Ammon's horn (tissue), 1 donor: Measurements from ENCODE around the gene DPEP1.
"Not testable (repeated sequence)": the region's sequence is repeated elsewhere in the genome, so short reads cannot be mapped to it uniquely, and the experiment has no call there.

Experiments used
- DNase-seq: peaks from one replicate; pipeline ENCODE4 v3.0.0-alpha.2; 2016; ENCODE audit warnings: low spot score

DPEP1 gene

DNA sequence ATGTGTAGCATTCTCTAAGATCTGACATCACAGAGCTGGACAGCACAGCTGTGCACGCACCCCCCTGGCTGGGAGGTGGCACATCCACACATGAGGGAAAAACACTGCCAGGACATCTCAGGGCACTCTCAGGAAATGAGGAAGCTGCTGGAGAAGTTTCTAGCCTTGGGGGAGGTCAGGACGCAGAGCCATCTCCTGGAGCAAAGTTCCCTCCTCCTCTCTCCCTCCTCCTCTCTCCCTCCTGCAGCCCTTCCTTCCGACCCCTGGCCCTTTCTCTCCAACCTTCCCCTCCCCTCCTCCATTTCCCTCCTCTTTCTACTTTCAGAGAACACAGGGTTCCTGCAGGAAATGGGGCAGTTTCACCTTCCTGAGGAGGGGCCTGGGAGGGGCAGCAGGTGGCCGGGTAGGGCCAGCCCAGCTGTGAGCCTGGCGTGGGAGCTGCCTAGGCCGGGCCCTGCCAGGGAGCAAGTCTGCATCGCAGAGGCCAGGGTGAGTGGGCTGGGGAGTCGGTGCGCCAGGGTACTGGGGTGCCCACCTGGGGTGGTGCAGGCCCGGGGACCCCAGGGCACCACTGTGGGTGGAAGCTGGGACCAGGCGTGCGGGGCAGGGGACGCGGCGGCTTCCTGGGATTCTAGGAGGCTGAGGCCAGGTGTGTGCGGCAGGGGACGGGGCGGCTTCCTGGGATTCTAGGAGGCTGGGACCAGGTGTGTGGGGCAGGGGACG is at the start of gene DPEP1:
Gene DPEP1, plus strand, starts transcription at position 412 of the 723 bp plus-strand sequence. CDS start 16,769 bp downstream, outside the sequence.
- no peak for DNase-seq

DNA sequence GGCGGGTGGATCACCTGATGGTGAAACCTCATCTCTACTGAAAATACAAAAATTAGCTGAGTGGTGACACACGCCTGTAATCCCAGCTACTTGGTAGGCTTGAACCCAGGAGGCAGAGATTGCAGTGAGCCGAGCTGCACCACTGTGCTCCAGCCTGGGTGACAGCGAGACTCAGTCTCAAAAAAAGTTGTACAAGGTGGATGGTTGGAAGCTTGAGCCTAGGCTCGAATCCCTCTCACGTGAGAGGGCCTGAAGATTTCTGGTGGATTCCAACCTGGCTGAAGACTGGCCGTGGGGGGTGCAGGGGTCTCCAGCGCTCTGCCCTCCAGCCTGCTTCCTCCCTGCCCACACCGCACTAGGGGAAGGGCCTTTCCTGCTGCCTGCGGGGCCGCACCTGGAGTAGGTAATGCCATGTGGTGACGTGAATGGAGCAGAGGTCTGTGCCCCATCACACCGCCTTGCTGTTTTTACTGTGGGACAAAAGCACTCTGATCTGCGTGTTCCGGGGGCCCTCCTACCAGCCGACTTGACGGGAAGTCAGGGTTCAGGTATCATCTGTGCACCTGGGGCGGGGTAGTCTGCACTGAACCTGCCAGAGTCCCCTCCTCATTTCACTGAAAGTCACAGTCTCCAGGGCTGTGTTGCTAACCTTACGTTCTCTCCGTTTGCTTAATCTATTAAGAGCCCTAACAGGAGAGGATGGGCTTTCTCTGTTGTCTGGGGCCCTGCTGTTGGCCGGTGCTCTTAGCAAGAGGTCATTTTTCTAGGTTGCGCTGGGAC is 48.8 kb upstream of the DPEP1 start:
- DNase-seq, result no peak

DNA sequence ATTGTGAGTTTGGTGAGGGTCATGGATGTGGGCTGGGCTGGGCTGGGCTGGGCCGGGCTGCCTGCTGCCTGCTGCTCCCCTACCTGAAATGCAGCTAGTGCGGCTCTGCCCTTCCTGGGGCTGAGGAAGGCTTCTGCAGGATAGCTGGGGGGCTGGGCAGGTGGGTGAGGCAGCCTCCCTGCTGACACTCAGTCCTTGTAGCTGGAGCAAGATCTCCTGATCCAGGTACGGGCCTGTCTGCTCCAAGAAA is 48.3 kb upstream of the DPEP1 start:
- DNase-seq, result no peak

DNA sequence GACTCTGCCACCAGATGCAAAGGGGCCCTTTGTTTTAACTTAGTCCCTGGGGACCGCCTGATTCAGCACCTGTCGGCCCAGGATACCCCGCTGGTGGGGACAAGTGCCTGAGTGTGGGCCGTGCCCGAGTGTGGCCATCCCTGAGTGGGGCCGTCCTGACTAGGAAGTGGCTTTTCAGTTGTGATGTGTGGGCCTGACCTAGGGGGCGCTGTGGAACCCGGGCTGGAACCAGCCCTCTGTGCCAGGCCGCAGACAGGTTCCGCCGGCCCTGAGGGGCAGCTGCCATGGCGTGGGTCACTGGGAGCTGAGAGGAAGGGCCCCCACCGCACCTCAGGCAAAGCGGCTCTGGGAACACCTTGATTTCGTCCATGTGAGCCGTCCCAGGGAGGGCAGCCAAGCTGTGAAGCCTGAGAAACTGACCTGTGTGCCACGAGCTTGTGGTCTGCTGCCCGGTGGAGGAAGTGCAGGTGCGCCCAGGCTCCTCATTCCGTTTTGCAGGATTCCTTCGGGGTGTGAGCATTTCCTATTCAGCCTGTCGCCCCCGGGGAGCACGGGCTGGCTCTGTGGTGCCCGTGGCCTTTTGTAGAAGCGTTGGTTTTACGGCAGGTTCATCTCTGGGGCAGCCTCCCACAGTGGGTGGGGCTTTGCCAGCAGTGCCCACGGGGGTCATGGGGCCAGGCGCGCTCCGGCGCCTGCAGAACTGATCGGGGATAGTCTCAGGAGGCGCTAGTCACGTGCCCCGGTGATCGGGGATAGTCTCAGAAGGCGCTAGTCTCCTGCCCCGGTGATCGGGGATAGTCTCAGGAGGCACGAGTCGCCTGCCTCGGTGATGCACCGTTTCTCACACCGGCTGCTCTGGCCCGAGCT is 47.7 kb upstream of the DPEP1 start:
- DNase-seq, result no peak

DNA sequence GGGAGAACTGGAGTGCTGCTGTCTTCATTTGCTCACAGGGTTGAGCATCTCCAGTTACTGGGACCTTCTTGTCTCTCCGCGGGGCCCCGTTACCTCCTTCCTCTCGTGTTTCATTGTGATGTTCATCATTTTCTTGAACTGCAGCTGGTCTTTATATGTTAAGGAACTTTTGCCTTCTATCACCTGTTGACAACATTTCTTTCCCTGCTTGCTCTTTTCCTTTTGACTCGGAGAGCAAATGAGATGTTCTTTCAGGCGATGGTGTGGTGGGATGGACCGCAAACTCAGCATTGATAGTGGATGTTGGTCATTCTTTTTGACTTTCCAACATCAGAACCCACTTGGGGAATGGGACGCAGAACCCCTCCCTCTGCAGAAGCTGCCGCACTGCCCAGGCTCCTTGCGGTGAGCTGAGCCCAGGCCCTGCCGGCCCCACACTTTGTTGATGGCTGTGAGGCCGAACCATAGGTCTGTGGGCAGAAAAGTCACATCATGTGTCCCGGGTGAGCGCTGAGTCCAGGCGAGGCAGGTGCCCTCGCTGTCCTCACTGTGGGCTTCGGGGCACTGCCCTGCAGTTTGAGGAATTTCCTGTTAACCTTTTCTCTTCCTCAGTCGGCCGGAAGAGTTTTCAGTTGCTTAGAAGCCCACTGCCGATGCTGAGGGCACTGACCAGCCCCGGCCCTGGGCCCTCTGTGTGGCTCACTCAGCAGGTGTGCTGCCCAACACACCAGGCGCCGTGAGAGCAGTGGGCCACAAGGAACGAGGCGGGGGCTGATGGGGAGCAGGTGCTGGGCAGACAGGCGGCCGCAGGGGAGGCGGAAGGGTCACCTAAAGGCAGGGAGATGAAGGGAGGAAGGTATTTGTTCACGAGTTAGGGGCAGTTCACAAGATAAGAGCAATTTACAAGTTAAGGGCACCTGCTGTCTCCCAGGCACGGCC is 45.5 kb upstream of the DPEP1 start:
- DNase-seq, result no peak

DNA sequence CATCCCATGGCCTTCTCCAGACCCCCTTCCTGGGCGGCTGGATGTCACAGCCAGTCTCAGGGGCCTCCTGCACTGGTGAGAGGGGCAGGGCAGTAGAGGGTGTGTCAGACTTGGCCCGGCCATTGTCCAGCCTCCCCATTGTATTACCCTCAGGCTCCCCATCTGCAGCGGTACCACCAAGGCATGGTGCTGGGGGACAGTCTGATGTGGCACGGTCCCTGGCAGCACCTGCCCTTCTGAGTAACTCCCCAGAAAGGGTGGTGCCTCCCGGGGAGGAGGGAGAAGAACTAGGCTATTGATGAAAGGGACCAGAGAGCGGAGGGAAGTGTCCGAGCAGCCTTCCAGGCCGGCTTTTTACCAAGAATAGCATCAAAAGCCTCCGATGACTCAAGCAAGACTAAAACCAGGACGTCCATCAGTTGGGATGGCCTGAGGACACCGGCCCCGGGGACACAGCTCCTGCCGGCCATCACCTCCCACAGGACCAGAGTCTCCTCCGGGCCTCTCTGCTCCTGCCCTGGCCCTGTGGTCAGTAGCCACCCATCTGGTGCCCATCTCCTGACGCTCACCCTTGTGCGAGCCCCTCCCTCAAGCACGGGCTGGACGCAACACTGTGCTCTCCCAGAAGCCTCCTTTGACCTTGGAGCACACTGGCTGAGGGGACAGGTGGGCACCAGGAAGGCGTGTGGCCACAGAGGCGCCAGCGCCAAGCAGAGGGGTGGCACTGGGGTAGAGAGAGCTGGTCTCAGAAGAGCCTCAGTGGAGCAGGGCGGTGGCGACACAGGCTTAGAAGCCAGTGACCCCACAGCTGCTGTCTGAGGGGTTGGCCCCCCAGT is 43.7 kb upstream of the DPEP1 start:
- no peak for DNase-seq

DNA sequence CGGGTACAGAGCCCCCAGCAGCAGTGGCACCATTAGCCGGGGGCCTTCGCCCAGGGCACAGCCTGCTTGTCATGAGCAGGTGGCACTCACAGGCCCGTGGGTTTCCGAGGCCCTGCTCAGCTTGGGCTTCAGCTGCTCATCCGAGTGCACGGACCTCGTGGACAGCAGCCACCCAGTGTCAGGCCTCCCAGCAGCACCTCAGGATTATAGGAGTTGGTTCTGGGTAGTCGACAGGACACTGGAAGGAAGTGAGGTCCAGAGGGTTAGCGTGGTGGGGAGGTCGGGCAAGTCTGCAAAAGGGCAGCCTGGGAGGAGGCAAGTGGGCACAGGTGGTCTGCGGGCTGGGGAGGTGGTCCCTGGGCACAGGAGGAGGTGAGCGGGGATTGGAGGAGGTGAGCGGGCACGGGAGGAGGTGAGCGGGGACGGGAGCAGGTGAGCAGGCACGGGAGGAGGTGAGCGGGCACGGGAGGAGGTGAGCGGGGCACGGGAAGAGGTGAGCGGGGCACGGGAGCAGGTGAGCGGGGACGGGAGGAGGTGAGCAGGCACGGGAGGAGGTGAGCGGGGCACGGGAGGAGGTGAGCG is 43.0 kb upstream of the DPEP1 start:
- DNase-seq, result no peak

DNA sequence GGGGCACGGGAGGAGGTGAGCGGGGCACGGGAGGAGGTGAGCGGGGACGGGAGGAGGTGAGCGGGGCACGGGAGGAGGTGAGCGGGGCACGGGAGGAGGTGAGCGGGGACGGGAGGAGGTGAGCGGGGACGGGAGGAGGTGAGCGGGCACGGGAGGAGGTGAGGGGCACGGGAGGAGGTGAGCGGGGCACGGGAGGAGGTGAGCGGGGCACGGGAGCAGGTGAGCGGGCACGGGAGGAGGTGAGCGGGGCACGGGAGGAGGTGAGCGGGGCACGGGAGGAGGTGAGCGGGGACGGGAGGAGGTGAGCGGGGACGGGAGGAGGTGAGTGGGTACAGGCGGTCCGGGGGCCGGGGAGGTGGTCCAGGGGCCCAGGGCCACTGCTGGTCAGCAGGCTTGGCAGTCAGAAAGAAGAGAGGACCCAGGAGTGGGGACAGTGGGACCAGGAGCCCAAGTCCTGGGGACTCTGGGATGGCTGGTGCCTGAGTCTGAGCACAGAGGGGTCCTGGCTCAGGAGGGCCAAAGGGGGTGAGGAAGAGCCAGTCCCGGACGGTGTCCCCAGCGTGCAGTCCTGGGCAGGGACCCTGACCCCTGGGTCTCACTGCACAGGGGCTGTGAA is 42.4 kb upstream of the DPEP1 start:
- DNase-seq, result not testable (repeated sequence)

DNA sequence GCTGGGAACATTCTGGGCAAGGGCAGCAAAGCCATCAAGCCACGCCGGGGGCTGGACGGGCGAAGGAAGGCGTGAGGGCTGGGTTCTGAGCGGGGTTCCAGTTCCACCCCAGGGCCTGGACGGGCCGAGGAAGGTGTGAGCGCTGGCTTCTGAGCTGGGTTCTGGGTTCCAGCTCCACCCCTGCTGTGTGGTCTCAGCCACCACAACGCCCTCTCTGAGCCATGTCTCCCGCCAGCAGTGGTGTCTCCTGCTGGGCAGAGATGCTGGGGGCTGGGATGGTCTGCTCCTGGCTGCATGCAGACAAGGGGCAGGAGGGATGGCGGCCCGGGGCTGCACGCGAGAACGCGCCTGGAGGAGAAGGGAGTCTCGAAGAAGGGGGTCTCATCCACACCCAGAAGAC is 41.8 kb upstream of the DPEP1 start:
- no peak for DNase-seq

DNA sequence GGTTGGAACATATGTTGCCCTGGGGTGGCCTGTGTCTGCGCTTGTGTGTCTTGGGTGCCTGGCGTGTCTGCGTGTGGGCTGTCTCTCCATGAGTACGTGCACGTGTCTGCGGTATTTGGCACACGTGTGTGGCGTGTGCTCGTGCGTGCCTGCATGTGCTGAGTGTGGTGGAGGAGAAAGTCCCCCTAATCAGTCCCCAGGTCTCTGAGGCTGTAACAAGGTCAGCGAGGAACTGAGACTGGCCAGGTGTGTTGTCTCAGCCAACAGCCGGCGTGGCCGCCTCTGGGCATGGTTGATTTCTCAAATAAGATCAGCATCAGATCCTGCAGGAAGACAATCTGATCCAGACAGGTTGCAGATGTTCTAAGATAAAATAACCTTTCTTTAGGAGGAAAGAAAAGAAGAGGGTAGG is 41.4 kb upstream of the DPEP1 start:
- no peak for DNase-seq

DNA sequence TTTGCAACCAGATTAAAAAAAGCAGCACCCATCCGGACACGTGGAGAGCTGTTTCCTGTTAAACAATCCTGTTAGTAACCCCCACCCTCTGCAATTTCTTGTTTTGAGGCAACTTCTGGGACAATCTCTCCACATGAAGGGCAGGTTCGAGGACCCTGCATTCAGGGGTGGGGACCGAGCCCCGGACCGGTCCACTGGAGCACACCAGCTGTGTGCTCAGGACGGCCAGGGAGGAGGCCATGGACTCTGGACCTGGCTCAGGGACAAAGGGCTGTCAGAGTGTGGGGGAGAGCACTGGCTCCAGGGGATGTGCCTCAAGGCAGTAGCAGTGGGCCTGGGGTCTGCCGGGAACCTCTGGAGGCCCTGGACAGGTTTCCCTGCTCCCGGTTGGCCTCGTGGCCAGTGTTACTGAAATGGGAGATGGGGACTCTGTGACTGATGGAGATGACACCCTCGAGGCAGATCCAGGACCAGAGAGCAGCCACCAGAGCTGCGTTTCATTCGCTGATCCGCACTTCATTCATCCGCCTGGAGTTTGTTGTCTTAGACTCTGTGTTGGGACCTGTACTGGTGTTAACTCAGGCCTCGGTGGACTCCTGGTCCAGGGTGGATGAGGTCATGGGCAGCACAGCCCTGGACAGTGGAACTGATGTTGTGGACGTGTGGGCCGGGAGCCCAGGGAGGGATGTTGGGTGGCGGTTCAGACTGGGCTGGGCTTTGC is 40.8 kb upstream of the DPEP1 start:
- no peak for DNase-seq

DNA sequence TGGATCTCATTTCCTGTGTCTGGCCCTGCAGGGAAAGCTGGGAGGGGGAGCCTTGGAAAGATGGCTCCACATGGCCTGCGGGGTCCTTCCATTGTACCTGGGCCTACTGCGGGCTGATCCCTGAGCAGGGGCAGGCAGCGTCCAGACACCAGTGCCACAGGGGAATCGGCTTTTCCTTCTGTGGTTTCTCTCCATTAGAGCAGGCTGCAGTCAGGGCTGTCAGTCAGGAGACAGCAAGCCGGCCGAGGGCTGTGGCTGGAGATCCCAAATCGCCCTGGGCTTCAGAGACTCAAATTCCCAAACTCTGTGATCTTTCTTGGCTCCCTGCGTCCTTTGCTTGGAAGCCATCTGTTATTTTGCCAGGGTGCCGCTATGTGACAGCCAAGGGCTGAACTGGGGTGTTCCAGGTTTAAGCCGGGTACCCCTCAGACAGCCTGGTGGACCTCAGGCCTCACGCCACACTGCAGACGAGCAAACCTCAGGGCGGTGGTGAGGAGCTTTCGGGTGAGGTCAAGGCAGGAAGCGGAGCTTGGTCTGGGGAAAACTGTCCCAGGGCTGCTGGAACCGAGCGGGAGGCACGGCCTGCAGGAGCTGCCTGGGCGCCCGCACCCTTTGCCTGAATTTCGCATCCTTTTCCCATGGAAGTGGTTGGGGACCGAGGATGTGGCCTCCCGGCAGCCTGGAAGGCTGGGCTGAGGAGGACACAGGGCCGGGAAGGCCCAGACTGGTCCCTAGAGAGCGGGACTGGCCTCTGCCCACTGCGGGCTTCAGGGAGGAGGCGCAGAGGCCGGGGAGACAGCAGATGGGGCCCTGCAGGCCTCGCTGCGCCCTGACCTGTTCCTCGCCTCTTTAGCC is 39.4 kb upstream of the DPEP1 start:
- no peak for DNase-seq

DNA sequence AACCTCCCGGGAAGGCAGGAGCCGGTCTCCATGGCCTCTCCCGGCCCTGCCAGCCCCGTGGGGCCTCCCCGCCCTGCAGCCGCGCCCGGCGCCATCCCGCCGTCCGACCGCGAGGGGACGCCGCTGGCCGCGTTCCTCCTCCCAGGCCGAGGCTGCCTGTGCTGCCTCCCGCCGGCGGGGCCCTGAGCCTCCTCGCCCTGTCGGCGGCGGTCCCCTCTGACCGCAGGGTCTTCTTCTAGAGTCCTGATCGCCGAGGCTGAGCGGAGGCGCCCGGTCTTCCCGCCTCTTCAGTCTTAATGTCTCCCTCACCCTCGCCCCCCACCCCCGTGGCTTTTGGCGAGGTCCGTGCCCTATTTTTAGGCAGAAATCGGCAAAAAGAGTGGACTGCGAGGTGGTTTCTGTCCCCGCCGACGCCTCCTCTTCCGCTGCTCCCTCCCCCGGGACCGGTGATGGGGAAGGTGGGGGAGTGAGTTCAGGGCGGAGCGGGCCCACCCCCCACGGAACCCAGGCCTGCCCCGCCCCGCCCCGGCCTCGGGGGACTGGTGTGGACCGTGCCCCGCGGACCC is 38.7 kb upstream of the DPEP1 start:
- no peak for DNase-seq

DNA sequence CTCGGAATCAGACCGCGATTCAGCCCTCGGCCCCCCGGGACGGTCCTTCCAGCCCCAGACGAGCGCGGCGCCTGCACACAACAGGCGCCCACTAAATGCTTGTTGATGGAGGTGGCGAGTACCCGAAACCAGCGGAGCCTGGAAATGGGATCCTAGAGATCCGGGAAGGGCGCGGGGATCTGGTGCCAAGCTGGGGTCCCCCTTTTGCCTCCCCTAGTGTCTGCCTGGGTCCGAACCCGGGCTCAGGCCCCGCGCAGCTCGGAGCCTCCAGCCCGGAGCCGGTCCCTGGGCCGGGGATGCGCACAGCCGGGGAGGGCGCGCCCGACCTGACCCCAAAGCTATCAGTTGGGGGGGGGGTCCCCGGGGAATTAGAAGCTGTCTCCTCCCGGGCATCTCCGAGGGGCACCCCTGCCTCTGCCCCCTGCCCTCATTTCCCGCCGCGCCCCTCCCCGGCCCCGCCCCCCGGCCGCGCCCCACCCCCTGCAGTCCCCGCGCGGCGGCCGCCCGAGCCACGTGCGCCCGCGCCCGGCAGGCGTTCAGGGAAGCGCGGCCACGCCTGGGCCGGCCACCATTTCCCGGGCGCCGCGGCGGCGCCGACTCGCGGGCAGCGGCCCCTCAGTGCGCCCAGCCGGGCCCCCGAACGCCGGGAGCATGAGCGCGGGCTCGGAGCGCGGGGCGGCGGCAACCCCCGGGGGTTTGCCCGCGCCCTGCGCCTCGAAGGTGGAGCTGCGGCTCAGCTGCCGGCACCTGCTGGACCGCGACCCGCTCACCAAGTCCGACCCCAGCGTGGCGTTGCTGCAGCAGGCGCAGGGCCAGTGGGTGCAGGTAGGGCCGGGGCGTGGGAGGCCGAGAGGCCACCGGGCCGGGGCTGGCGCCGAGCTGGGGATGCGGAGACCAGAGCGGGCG is 37.9 kb upstream of the DPEP1 start, which contains the start of gene CPNE7:
Gene CPNE7, plus strand, starts transcription at position 512 of the 906 bp plus-strand sequence. Its CDS starts 140 bp downstream, at position 652.
- DNase-seq, result no peak

DNA sequence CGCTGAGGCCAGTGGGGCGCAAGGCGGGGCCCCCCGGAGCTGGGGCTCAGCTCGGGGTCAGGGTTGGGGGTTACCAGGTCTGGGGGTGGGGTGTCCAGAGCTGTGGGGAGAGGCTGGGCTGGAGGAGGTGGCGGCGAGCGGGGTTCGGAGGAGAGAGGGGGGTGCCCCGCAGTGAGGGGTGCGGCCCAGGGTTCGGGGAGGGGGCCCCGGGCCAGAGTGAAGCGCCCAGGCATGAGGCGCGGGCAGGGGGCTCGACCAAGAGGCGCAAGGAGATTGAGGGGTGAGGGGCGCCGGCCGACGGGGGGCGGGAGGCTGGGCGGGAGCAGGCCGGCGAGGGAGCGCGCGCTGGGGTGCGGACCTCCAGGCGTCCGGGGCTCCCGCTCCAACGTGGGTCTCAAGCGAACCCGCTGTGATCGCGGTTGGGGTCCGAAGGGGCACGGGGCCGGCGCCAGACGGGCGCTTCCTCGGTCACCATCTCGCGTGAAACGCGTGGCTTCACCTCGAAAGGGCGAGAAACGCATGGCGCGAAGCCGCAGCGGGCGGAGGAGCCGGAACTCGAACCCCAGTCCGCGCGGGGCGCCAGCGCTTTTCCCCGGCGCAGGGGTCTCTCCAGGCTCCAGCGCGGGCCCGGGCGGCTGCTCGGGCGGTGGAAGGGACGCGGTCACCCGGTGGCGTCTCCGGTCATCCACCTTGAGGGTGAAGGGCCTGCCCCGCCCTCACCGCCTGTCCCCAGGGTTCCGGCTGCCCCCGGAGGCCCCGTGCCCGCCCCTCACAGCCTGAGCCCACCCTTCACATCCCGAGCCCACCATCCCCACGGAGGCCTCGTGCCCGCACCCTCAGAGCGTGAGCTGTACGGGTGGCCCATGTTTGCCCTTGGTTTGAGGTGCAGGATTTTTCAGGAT is 37.0 kb upstream of the DPEP1 start:
- DNase-seq, result no peak
